BJ (cell line): ENCODE data around the gene JMJD7. TPM values are rescaled to one million over a fixed set of nuclear protein-coding genes. Genes with fewer than 3 reads are reported as not detected.

Experiments
- CTCF ChIA-PET: fragments of 350-600 bp; formaldehyde crosslinking; extraction: SDS; loops from one replicate; lab custom pipeline; 2021; ENCODE audit warnings: antibody characterized with exemption, inconsistent platforms; lab: Yijun Ruan, JAX
- POLR2A ChIA-PET: fragments of 300-600 bp; sonication (Branson Sonifier 250); formaldehyde crosslinking; extraction: SDS; loops from one replicate; lab custom pipeline; 2021; ENCODE audit warnings: antibody characterized with exemption; lab: Charles Lee
- DNase-seq: peaks from one replicate; pipeline ENCODE4 v3.0.0-alpha.2; 2011; ENCODE audit warnings: low read depth
- H3K27me3 ChIP-seq: 2 replicates; pipeline ENCODE4 v1.6.0; 2011; ENCODE audit warnings: low read length; ENCODE audit not compliant: control insufficient read depth, insufficient read depth
- H3K36me3 ChIP-seq: 2 replicates; pipeline ENCODE4 v1.5.1; 2011; ENCODE audit warnings: low read length; ENCODE audit not compliant: control insufficient read depth, insufficient read depth
- H3K4me3 ChIP-seq: 2 replicates; pipeline ENCODE4 v1.5.1; 2011; ENCODE audit warnings: low read depth, mild to moderate bottlenecking, control low read depth, low read length
- polyA plus RNA-seq: library from polyadenylated mRNA; depleted of rRNA; stranded (reverse); fragments of >200 nt; gene quantifications from 2 replicates; pipeline ENCODE4 v1.2.3, GENCODE V29; 2011
- TF ChIP-seq, protein P1 (sequence below): IDR thresholded peaks from 2 replicates; pipeline ENCODE4 v1.5.1; 2011; ENCODE audit warnings: low read depth, mild to moderate bottlenecking, control low read depth, inconsistent platforms, low read length, moderate library complexity; ENCODE audit not compliant: insufficient read depth

Gene JMJD7
- polyA plus RNA-seq, 1 experiment: 3.4 TPM

GRCh38 chr15:41852736-41853590 lies 25.1 kb downstream of the JMJD7 start:
- POLR2A ChIA-PET: interaction anchor here (0.7 kb wide), 1 partner anchor 14 kb away, joined by 9 read pairs; no protein-coding TSS in a partner anchor
- peaks cover 13% of the 10 kb centered on the region for H3K27me3 ChIP-seq
- DNase-seq: no peak
- CTCF ChIA-PET: interaction anchor here (0.8 to 1.4 kb wide), 3 partner anchors 41 to 285 kb away, joined by 3 read pairs; no protein-coding TSS in a partner anchor
- no peak overlapping the region for H3K4me3 ChIP-seq
- no peaks in the 10 kb centered on the region; the same call in none of the 2 replicates for H3K36me3 ChIP-seq
- TF ChIP-seq, protein P1, sequence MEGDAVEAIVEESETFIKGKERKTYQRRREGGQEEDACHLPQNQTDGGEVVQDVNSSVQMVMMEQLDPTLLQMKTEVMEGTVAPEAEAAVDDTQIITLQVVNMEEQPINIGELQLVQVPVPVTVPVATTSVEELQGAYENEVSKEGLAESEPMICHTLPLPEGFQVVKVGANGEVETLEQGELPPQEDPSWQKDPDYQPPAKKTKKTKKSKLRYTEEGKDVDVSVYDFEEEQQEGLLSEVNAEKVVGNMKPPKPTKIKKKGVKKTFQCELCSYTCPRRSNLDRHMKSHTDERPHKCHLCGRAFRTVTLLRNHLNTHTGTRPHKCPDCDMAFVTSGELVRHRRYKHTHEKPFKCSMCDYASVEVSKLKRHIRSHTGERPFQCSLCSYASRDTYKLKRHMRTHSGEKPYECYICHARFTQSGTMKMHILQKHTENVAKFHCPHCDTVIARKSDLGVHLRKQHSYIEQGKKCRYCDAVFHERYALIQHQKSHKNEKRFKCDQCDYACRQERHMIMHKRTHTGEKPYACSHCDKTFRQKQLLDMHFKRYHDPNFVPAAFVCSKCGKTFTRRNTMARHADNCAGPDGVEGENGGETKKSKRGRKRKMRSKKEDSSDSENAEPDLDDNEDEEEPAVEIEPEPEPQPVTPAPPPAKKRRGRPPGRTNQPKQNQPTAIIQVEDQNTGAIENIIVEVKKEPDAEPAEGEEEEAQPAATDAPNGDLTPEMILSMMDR: no peak

- no peak for DNase-seq
- TF ChIP-seq, protein P1: no peak
- H3K36me3 ChIP-seq: no peaks in the 10 kb centered on the region
- POLR2A ChIA-PET: no interaction called here
- no peak overlapping the region for H3K4me3 ChIP-seq
- H3K27me3 ChIP-seq: peaks cover 15% of the 10 kb centered on the region
- CTCF ChIA-PET: no interaction called here
Measured at GRCh38 chr15:41853831-41854230, 25.9 kb downstream of the JMJD7 start.

DNA sequence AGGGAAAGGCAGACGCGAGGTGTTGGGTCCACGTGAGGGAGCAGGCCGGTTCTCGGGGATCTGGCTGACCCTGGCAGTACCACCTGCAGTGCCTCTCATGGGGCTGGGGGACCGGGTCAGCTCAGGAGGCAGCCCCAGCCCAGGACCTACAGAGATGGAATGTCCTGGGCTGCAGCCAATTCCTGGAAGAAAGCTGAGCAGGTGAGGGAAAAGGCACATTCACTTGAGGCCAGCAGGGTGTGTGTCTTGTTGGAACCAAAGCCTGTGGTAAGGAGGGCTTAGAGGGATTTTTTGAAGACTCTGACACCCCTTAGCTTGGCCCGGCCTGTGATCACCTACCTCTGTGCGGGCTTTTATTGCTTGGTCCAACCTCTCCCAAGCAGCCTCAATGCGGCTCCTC lies 26.6 kb downstream of the JMJD7 start:
- POLR2A ChIA-PET: no interaction called here
- no peaks in the 10 kb centered on the region for H3K36me3 ChIP-seq
- no peak overlapping the region for H3K4me3 ChIP-seq
- TF ChIP-seq, protein P1: no peak
- H3K27me3 ChIP-seq: peaks cover 15% of the 10 kb centered on the region
- no peak for DNase-seq
- CTCF ChIA-PET: no interaction called here

GRCh38 chr15:41855261-41855961 lies 27.5 kb downstream of the JMJD7 start:
- no peaks in the 10 kb centered on the region for H3K36me3 ChIP-seq
- TF ChIP-seq, protein P1: no peak
- peaks cover 15% of the 10 kb centered on the region for H3K27me3 ChIP-seq
- H3K4me3 ChIP-seq: no peak overlapping the region
- DNase-seq: no peak
- ChIA-PET CTCF (no interaction called here), POLR2A (no interaction called here)

- TF ChIP-seq, protein P1: no peak
- POLR2A ChIA-PET: no interaction called here
- no peak for DNase-seq
Measured at GRCh38 chr15:41856262-41856661, 28.4 kb downstream of the JMJD7 start.

More at GRCh38 chr15:41856262-41856661, 28.4 kb downstream of the JMJD7 start:
- Histone ChIP-seq H3K4me3 (no peak overlapping the region), H3K27me3 (peaks cover 15% of the 10 kb centered on the region), H3K36me3 (no peaks in the 10 kb centered on the region)
- CTCF ChIA-PET: no interaction called here
